Ovary (tissue), 9 donors: ENCODE measurements around the gene C10orf105. TPM values are rescaled to one million over a fixed set of nuclear protein-coding genes. Genes with fewer than 3 reads are reported as not detected.

Experiments
- DNase-seq, 5 donors: peaks; one replicate each; pipeline ENCODE4 v3.0.0-alpha.2; 2019 to 2020
- H3K27ac ChIP-seq, 2 donors: fragments of 200-600 bp; one replicate each; pipeline versions ENCODE4 v1.5.1 to v1.8.0; 2019 to 2022
- H3K27me3 ChIP-seq: fragments of 200-600 bp; one replicate; pipeline ENCODE4 v1.8.0; 2022
- H3K36me3 ChIP-seq: fragments of 200-600 bp; sonication (generic); one replicate; pipeline ENCODE4 v1.5.1; 2019
- H3K4me1 ChIP-seq: one replicate; pipeline ENCODE4 v1.8.1; 2013; ENCODE audit warnings: mild to moderate bottlenecking, moderate library complexity; ENCODE audit not compliant: insufficient read depth
- H3K4me3 ChIP-seq: fragments of 200-600 bp; sonication (generic); one replicate; pipeline ENCODE4 v1.5.1; 2017
- H3K9me3 ChIP-seq, 2 donors: fragments of 200-600 bp in 1 of 2; sonication (generic) in 1 of 2; one replicate each; pipeline versions ENCODE4 v1.5.1 to v1.8.1; 2013 to 2019; ENCODE audit warnings: mild to moderate bottlenecking in 1 of 2, moderate library complexity in 1 of 2
- CTCF ChIP-seq, 3 donors: fragments of 450-650 bp in 2 of 3; fragments of 200-600 bp in 1 of 3; IDR thresholded peaks; one replicate each; pipeline versions ENCODE4 v1.5.1 to v1.8.0; 2016 to 2022; ENCODE audit warnings: antibody characterized with exemption in 3 of 3, mild to moderate bottlenecking in 1 of 3
- EP300 ChIP-seq: sonication (generic); formaldehyde crosslinking; IDR thresholded peaks from one replicate; pipeline ENCODE4 v1.6.1; 2017; ENCODE audit warnings: antibody characterized with exemption
- POLR2A ChIP-seq: fragments of 450-650 bp; IDR thresholded peaks from one replicate; pipeline ENCODE4 v1.6.1; 2017; ENCODE audit warnings: antibody characterized with exemption, mild to moderate bottlenecking, moderate library complexity
- WGBS, 3 donors: extraction: QIAGEN DNeasy Blood & Tissue Kit in 1 of 3; methylation state at CpG; one replicate each; pipeline versions ENCODE4 v1.1.5 to v1.1.7; 2013 to 2017; 5-methylcytosine and 5-hydroxymethylcytosine counted together
- intact Hi-C, 4 donors: fragments of 100-400 bp; cut with DNase I; formaldehyde crosslinking; loops; one replicate each; pipeline versions ENCODE4 v1.11.0 to v1.15.1; 2022 to 2023
- polyA plus RNA-seq, 2 donors: library from polyadenylated mRNA; stranded (reverse); fragments of 200-250 nt in 1 of 2; fragments of 350-450 nt in 1 of 2; fragmentation: Illumina TruSeq in 1 of 2; extraction: RNeasy Lipid Tissue Mini Kit (QIAGEN cat#74804) in 1 of 2; gene quantifications; one replicate each; pipeline ENCODE4 v1.2.3, GENCODE V29; 2013 to 2014
- total RNA-seq, 7 donors: library from RNA; depleted of rRNA in 2 of 7; stranded (reverse); fragments of >200 nt in 2 of 7; fragmentation: NEBNext Ultra II Directional in 3 of 7; extraction: Animal tissue kit (Norgen Biotek cat#: 25700) in 3 of 7; gene quantifications; one replicate each; pipeline versions ENCODE4 v1.1.0 to v1.2.4, GENCODE V29; 2016 to 2023
- donor health status: DM: no; HTN: no; CAD: no; lungs with moderate emphysema.
- donor health status: DM: no; HTN: no; CAD: no.
- donor health status: Bipolar disorder and iron deficiency.
- donor health status: DM: yes; HTN: yes; CAD: no.
- donor health status: DM: no; HTN: no; CAD: no.
- donor health status: DM: yes; HTN: yes; CAD: no.

Gene C10orf105
- total and polyA plus RNA-seq, 9 donors, result 0.11 to 0.45 (median 0.27) TPM

- Histone ChIP-seq H3K27ac (no peak overlapping the region), H3K4me1 (no peaks in the 10 kb centered on the region), H3K4me3 (no peak overlapping the region), H3K27me3 (no peaks in the 10 kb centered on the region), H3K9me3 (no peaks in the 10 kb centered on the region), H3K36me3 (no peaks in the 10 kb centered on the region)
- TF ChIP-seq EP300 (no peak), POLR2A (no peak), CTCF (IDR thresholded peaks at IDR 0.05) (no peak)
- intact Hi-C loops, result no loop called here
- WGBS, 3 donors, result 79 to 87% (median 83%) methylated on average over 7 of the region's 7 CpGs
- DNase-seq, result no peak
Observed at GRCh38 chr10:71692598-71693306, 26.8 kb downstream of the C10orf105 start.

- Histone ChIP-seq H3K4me1 (no peaks in the 10 kb centered on the region), H3K27me3 (no peaks in the 10 kb centered on the region), H3K9me3 (no peaks in the 10 kb centered on the region), H3K27ac (no peak overlapping the region), H3K4me3 (no peak overlapping the region), H3K36me3 (no peaks in the 10 kb centered on the region)
- intact Hi-C loops, result no loop called here
- no peak for DNase-seq
- WGBS, 3 donors, result 91 to 99% (median 97%) methylated on average over 2 of the region's 2 CpGs
- TF ChIP-seq EP300 (no peak), CTCF (IDR thresholded peaks at IDR 0.05) (no peak), POLR2A (no peak)
Observed at GRCh38 chr10:71691405-71691804, 28.2 kb downstream of the C10orf105 start.

- Histone ChIP-seq H3K4me1 (no peaks in the 10 kb centered on the region), H3K4me3 (no peak overlapping the region), H3K27ac (no peak overlapping the region), H3K9me3 (no peaks in the 10 kb centered on the region), H3K36me3 (no peaks in the 10 kb centered on the region), H3K27me3 (no peaks in the 10 kb centered on the region)
- 94% methylated on average over 12 to 13 of the region's 13 CpGs for WGBS, 3 donors
- intact Hi-C loops, result no loop called here
- TF ChIP-seq POLR2A, result no peak
- no peak for TF ChIP-seq CTCF (IDR thresholded peaks at IDR 0.05)
- no peak for DNase-seq
Observed at GRCh38 chr10:71690094-71690720, 29.4 kb downstream of the C10orf105 start.

GRCh38 chr10:71688256-71688655 lies 31.3 kb downstream of the C10orf105 start:
- TF ChIP-seq CTCF (IDR thresholded peaks at IDR 0.05) (no peak), EP300 (no peak), POLR2A (no peak)
- Histone ChIP-seq H3K9me3 (no peaks in the 10 kb centered on the region), H3K36me3 (no peaks in the 10 kb centered on the region), H3K4me1 (no peaks in the 10 kb centered on the region), H3K27ac (no peak overlapping the region), H3K4me3 (no peak overlapping the region), H3K27me3 (no peaks in the 10 kb centered on the region)
- 91 to 92% (median 91%) methylated on average over 3 of the region's 3 CpGs for WGBS, 3 donors
- DNase-seq, result no peak
- intact Hi-C loops, result no loop called here
